Activated CD4-positive, alpha-beta memory T cell treated with anti-CD3 and anti-CD28 coated beads, Interleukin-2, amount 10 ng/mL, durations not matched to agents 7 days and 5 days (primary cell): ENCODE data around the gene ITGB5. TPM values are rescaled to one million over a fixed set of nuclear protein-coding genes. Genes with fewer than 3 reads are reported as not detected.

Experiments used
- CTCF ChIA-PET: fragments of 350-600 bp; sonication (Branson Sonifier 250); formaldehyde crosslinking; loops from one replicate; lab custom pipeline; 2021; ENCODE audit warnings: antibody characterized with exemption, inconsistent platforms; lab: Charles Lee
- POLR2A ChIA-PET: fragments of 350-600 bp; sonication (Branson Sonifier 250); formaldehyde crosslinking; loops from one replicate; lab custom pipeline; 2021; ENCODE audit warnings: antibody characterized with exemption; lab: Charles Lee
- DNase-seq: peaks from one replicate; pipeline ENCODE4 v3.0.0-alpha.2; 2020
- H3K27ac Mint-ChIP-seq: one replicate; pipeline ENCODE4 v1.8.0; 2021; ENCODE audit warnings: mild to moderate bottlenecking, mixed read lengths
- H3K27me3 Mint-ChIP-seq: one replicate; pipeline ENCODE4 v1.8.0; 2021; ENCODE audit warnings: mixed read lengths
- H3K36me3 Mint-ChIP-seq: one replicate; pipeline ENCODE4 v1.8.0; 2021; ENCODE audit warnings: low read depth, mixed read lengths
- H3K4me1 Mint-ChIP-seq: one replicate; pipeline ENCODE4 v1.8.0; 2021; ENCODE audit warnings: mixed read lengths
- H3K4me3 Mint-ChIP-seq: one replicate; pipeline ENCODE4 v1.8.0; 2021; ENCODE audit warnings: mild to moderate bottlenecking, mixed read lengths
- H3K9me3 Mint-ChIP-seq: one replicate; pipeline ENCODE4 v1.8.0; 2021; ENCODE audit warnings: mixed read lengths
- total RNA-seq, 2 experiments: library from RNA; stranded (reverse); gene quantifications; one replicate each; pipeline ENCODE4 v1.2.3, GENCODE V29; 2021

Gene ITGB5, protein sequence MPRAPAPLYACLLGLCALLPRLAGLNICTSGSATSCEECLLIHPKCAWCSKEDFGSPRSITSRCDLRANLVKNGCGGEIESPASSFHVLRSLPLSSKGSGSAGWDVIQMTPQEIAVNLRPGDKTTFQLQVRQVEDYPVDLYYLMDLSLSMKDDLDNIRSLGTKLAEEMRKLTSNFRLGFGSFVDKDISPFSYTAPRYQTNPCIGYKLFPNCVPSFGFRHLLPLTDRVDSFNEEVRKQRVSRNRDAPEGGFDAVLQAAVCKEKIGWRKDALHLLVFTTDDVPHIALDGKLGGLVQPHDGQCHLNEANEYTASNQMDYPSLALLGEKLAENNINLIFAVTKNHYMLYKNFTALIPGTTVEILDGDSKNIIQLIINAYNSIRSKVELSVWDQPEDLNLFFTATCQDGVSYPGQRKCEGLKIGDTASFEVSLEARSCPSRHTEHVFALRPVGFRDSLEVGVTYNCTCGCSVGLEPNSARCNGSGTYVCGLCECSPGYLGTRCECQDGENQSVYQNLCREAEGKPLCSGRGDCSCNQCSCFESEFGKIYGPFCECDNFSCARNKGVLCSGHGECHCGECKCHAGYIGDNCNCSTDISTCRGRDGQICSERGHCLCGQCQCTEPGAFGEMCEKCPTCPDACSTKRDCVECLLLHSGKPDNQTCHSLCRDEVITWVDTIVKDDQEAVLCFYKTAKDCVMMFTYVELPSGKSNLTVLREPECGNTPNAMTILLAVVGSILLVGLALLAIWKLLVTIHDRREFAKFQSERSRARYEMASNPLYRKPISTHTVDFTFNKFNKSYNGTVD
- total RNA-seq = under 1 TPM; 0.05 to 0.40 TPM

DNA sequence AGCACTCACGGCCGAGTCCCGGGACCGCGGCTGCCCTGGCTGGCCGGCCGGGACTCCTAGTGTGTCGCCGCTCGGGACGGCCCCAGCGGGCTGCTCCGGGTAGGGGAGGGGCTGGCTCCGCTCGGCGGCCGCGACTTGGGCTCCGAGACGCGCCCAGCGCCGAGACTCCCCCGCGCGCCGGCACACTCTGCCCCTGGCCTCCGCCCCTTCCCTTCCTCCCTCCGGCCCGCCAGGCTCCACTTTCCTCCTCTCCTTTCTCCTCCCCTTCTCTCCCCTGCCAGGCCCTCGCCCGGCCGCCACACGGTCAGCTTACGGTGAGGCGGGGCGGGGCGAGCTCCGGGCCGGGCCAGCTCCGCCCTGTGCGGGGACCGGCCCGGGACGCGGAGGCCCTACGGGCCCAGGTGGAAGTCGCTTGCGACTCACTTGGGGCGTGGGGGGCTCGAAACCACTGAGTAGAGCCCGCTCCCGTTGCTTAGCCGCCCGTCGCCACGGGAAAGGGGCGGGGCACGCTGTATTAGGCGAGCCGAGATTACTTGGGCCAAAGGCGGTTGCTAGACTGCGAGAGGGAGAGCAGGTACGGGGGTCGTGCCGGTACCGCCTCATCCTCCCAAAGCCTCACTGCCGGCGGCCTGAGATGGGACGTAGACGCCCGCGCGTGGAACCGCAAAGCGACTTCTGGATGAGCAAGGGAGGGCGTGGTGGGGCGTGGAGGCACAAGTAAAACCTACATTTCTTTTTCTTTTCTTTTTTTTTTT lies at the start of gene ITGB5:
TSS of gene ITGB5 (minus strand) at position 189 of the 755 bp plus-strand sequence. CDS start 365 bp downstream, outside the sequence.
- Mint-ChIP-seq H3K4me3 (peak within 1 kb of the TSS; percentile 63), H3K27me3 (peaks cover 55% of the 10 kb centered on the region), H3K27ac (no peak within 1 kb of the TSS), H3K4me1 (peaks cover 8% of the 10 kb centered on the region), H3K36me3 (no peaks in the 10 kb centered on the region), H3K9me3 (no peaks in the 10 kb centered on the region)
- POLR2A ChIA-PET = interaction anchor here (1.2 kb wide), 1 partner anchor 157 kb away, joined by 3 read pairs; the partner anchor contains the start of gene UMPS
- CTCF ChIA-PET = no interaction called here
- DNase-seq = peak; percentile 24

GRCh38 chr3:124935794-124936542 lies 48.8 kb upstream of the ITGB5 start:
- Mint-ChIP-seq H3K4me3 (no peak overlapping the region), H3K27ac (no peak overlapping the region), H3K36me3 (no peaks in the 10 kb centered on the region), H3K9me3 (no peaks in the 10 kb centered on the region), H3K27me3 (peaks cover 27% of the 10 kb centered on the region), H3K4me1 (no peaks in the 10 kb centered on the region)
- no peak for DNase-seq
- ChIA-PET CTCF (interaction anchor here (0.5 to 2.4 kb wide), 3 partner anchors 8 to 291 kb away, joined by 3 to 7 read pairs (median 3); no protein-coding TSS in a partner anchor), POLR2A (no interaction called here)

DNA sequence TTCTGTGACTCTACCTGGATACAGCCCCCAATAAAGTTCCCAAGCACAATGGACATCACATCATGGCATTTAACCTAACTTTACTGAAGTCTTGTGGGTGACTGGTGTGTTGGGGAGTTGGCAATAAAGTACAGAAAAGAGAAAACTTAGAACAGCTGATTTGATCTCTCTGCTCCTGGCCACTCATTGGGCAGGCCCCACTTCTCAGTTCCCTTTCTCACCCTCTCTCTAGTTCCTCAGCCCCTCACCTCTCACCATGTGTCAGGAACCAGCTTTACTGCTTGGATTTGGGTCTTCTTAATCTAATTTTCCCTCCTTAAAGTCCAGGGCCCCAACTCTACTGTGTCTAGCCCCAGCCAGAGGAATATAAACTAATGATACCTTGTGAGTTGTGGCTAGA lies 48.1 kb upstream of the ITGB5 start:
- no peaks in the 10 kb centered on the region for H3K9me3 Mint-ChIP-seq
- no peak overlapping the region for H3K4me3 Mint-ChIP-seq
- CTCF ChIA-PET = interaction anchor here (0.5 to 2.4 kb wide), 5 partner anchors 8 to 291 kb away, joined by 3 to 7 read pairs (median 4); no protein-coding TSS in a partner anchor
- H3K36me3 Mint-ChIP-seq = no peaks in the 10 kb centered on the region
- DNase-seq = no peak
- H3K27ac Mint-ChIP-seq = no peak overlapping the region
- peaks cover 32% of the 10 kb centered on the region for H3K27me3 Mint-ChIP-seq
- H3K4me1 Mint-ChIP-seq = no peaks in the 10 kb centered on the region
- POLR2A ChIA-PET = no interaction called here

GRCh38 chr3:124934577-124934976 lies 47.4 kb upstream of the ITGB5 start, which contains the start of gene MUC13:
TSS of gene MUC13 (minus strand) at chr3:124934751. CDS start at chr3:124934712, 39 bp downstream.
- ChIA-PET POLR2A (no interaction called here), CTCF (interaction anchor here (1.6 kb wide), 2 partner anchors 10 to 267 kb away, joined by 4 to 5 read pairs; no protein-coding TSS in a partner anchor)
- Mint-ChIP-seq H3K36me3 (no peaks in the 10 kb centered on the region), H3K4me1 (no peaks in the 10 kb centered on the region), H3K27ac (no peak within 1 kb of the TSS), H3K27me3 (peaks cover 39% of the 10 kb centered on the region), H3K4me3 (no peak within 1 kb of the TSS), H3K9me3 (no peaks in the 10 kb centered on the region)
- no peak for DNase-seq

DNA sequence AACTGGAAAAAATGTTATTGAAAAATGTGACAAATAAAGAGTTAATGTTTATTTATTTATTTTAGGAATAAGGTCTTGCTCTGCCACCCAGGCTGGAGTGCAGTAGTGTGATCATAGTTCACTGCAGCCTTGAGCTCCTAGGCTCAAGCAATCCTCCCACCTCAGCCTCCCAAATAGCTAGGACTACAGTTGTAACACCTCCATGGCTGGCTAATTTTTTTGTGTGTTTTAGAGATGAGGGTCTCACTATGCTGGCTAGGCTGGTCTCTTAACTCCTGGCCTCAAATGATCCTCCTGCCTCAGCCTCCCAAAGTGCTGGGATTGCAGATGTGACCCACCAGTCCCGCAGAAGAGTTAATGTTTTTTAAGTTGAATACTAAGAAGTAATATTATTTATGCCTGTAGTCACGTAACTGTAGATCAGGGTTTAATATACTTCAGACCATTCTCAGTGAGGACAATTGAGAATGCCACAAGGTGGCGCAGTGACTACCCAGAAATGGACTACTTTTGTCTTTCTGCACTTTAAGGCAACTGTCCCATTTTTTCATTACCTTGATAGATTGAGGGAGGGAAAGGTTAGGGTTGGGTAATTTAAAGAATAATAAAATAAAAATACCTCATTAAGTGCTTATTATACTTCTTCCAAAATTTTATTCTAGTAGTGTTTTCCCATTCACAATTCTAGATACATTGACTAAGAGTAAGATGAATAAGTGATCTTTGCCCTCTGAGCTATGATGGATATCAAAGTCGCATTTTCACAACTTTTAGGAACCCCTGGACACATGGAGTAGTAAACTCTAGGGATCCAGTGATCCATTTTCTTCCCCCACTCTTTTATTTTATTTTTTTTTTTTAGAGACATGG lies 41.4 kb upstream of the ITGB5 start:
- Mint-ChIP-seq H3K4me3 (no peak overlapping the region), H3K4me1 (peaks cover 6% of the 10 kb centered on the region), H3K27ac (no peak overlapping the region), H3K27me3 (peaks cover 45% of the 10 kb centered on the region), H3K9me3 (no peaks in the 10 kb centered on the region), H3K36me3 (no peaks in the 10 kb centered on the region)
- CTCF ChIA-PET = interaction anchor here (0.6 to 2.4 kb wide), 14 partner anchors 8 to 661 kb away, joined by 3 to 13 read pairs (median 4); no protein-coding TSS in a partner anchor
- POLR2A ChIA-PET = no interaction called here
- peak; percentile 69 for DNase-seq

GRCh38 chr3:124927574-124928045 lies 40.4 kb upstream of the ITGB5 start:
- Mint-ChIP-seq H3K27me3 (peaks cover 44% of the 10 kb centered on the region), H3K4me3 (no peak overlapping the region), H3K36me3 (no peaks in the 10 kb centered on the region), H3K4me1 (peaks cover 6% of the 10 kb centered on the region), H3K27ac (no peak overlapping the region), H3K9me3 (no peaks in the 10 kb centered on the region)
- ChIA-PET CTCF (interaction anchor here (0.7 to 2.4 kb wide), 9 partner anchors 9 to 1265 kb away, joined by 3 to 13 read pairs (median 4); no protein-coding TSS in a partner anchor), POLR2A (no interaction called here)
- no peak for DNase-seq

- DNase-seq = no peak
- Mint-ChIP-seq H3K36me3 (no peaks in the 10 kb centered on the region), H3K4me3 (no peak overlapping the region), H3K27ac (no peak overlapping the region), H3K4me1 (peaks cover 6% of the 10 kb centered on the region), H3K9me3 (no peaks in the 10 kb centered on the region), H3K27me3 (peaks cover 44% of the 10 kb centered on the region)
- CTCF ChIA-PET = interaction anchor here (0.9 to 2.4 kb wide), 6 partner anchors 8 to 512 kb away, joined by 3 to 13 read pairs (median 6); no protein-coding TSS in a partner anchor
- POLR2A ChIA-PET = no interaction called here
Measured at GRCh38 chr3:124926426-124927101, 39.4 kb upstream of the ITGB5 start.

DNA sequence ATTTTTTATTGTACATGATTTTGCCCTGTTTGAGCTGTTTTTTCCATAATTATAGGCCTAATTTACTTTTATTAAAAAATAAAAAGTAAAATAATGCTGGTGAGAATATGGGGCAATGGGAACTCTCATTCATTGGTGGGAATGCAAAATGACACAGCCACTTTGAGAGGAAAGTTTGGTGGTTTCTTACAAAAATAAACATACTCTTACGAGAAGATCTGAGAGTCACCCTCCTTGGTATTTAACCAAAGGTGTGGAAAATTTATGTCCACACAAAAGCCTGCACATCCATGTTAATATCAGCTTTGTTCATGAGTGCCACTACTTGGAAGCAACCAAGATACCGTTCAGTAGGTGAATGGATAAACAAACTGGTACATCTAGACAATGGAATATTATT lies 37.6 kb upstream of the ITGB5 start:
- ChIA-PET POLR2A (no interaction called here), CTCF (interaction anchor here (0.9 to 1.8 kb wide), 6 partner anchors 10 to 469 kb away, joined by 3 to 5 read pairs (median 4); partner anchors contain the start of gene MUC13)
- DNase-seq = no peak
- H3K27ac Mint-ChIP-seq = no peak overlapping the region
- H3K9me3 Mint-ChIP-seq = no peaks in the 10 kb centered on the region
- peaks cover 39% of the 10 kb centered on the region for H3K27me3 Mint-ChIP-seq
- no peak overlapping the region for H3K4me3 Mint-ChIP-seq
- no peaks in the 10 kb centered on the region for H3K36me3 Mint-ChIP-seq
- H3K4me1 Mint-ChIP-seq = peaks cover 6% of the 10 kb centered on the region

DNA sequence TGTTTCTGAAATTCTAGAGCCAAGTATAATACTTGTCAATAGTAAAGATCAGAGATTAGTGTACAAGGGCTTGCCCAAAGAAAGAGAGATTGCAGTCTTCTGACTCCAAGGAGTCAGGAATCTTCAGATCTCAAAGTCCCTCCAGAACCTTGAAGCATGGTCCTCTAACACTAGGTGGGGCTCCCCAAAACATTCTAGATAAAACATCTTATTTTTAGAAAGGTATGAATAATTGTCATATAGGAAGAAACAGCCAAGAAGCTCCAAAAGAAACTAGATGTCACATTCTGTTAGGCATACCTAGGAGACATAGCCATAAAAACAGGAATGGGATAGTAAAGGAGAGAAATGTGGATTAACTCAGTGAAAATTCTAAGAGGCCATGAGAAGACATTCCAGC lies 36.7 kb upstream of the ITGB5 start:
- Mint-ChIP-seq H3K36me3 (no peaks in the 10 kb centered on the region), H3K4me1 (peaks cover 6% of the 10 kb centered on the region), H3K27ac (no peak overlapping the region), H3K9me3 (no peaks in the 10 kb centered on the region), H3K4me3 (no peak overlapping the region), H3K27me3 (peaks cover 40% of the 10 kb centered on the region)
- CTCF ChIA-PET = interaction anchor here (0.9 to 1.8 kb wide), 7 partner anchors 11 to 468 kb away, joined by 3 to 5 read pairs (median 3); partner anchors contain the start of gene MUC13
- POLR2A ChIA-PET = no interaction called here
- DNase-seq = no peak

DNA sequence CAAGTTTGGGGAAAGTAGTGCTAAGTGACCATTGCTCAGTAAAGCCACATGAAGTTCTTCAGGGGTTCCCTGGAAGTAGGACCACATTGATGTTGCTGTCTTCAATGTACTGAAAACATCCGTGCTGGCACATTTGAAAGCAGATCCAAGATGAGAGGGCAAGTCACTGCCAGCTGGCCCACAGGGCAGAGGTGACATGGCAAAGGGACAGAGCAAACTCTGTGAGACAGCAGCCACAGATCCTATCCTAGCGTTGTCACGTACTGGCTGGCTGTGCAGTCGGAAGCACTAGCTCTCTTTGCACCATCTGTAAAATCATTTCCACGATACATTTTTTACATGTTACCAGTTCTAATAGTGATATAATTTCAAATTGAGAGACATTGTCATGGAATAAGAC lies 33.6 kb upstream of the ITGB5 start:
- ChIA-PET POLR2A (no interaction called here), CTCF (interaction anchor here (2.0 kb wide), 1 partner anchor 19 kb away, joined by 7 read pairs; no protein-coding TSS in a partner anchor)
- Mint-ChIP-seq H3K9me3 (no peaks in the 10 kb centered on the region), H3K4me1 (no peaks in the 10 kb centered on the region), H3K4me3 (no peak overlapping the region), H3K27me3 (peaks cover 38% of the 10 kb centered on the region), H3K27ac (no peak overlapping the region), H3K36me3 (no peaks in the 10 kb centered on the region)
- no peak for DNase-seq
